Measurements from ENCODE around the gene ARHGEF38.

DNA sequence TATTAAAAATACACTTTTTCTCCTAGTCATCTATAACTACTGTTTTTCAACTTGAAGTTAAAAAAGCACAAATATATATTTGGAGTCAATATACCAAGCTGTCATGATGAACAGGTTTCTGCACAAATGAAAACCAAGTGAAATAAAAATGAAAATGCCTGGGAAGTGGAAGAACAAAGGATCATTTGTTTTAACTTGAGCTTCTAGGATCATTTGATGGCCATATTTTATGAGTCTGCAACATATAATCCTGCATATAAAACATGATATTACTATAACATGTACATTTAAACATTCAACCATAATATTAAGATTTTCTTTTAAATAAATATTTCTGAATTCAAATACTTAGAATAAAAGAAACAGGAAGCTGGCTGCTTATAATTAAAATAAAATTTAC is 8.5 kb upstream of the ARHGEF38 start:
- no peak for TF ChIP-seq CTCF (IDR thresholded peaks at IDR 0.05 in 4 of 5, conservative IDR thresholded peaks at IDR 0.05 in 1 of 5)
- TF ChIP-seq POLR2A (IDR thresholded peaks at IDR 0.05), result no peak

Measured in gastrocnemius medialis (tissue), 4 donors.